VCaP (cell line): ENCODE data around the gene TCF12.

Experiments used
- H3K27ac ChIP-seq: fragments of 450-650 bp; 2 replicates; pipeline ENCODE4 v1.5.1; 2017
- TF ChIP-seq, protein P1 (sequence below): fragments of 450-650 bp; conservative IDR thresholded peaks from 2 replicates; pipeline ENCODE4 v1.5.1; 2017; ENCODE audit warnings: mild to moderate bottlenecking, moderate library complexity

Gene TCF12

DNA sequence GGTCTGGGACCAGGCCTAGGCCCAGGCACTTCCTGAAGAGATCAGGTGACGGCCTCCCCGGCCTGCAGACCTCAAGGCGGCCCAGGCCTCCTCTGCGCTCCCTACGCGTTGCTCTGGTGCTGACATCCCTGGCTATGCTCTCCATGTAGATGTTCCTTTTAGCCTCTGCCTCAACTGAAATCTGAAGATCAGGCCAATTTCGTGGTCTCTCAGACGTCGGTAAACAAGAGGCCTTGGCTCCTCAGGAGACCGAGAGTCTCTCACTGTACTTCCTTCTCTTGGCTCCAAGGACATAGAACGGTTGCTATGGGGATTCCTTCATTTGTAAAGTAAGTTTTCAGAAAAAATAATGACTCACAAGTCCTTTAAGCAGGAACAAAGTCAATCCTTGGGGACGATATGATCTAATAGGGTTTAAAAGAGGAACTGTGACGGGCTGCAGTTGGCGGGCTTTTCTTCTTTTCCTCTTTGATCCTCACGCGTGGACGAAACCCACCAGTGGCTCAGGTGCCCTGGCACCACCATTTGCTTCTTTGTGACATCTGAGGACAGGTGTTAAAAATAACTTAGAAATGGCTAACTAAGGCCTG is 402.3 kb downstream of the TCF12 start:
- no peak overlapping the region for H3K27ac ChIP-seq

DNA sequence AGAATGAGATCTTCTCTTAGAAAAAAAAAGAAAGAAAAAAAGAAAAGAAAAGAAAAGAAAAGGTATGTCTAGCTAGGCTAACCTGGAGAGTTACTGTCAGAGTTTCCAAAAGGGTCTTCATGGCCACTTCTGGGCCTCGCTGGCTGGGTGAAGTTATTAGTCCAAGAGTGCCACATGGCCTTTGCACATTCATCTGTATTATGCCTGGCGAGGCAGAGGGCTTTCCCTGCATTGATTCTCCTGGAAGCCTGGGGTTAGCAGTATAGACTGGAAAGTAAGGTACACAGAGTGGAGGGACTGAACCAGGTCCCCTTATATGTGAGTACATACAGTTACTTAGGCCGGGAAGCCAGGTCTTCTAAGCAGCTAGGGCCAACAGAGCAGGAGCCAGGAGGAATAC is 403.0 kb downstream of the TCF12 start:
- TF ChIP-seq, protein P1, sequence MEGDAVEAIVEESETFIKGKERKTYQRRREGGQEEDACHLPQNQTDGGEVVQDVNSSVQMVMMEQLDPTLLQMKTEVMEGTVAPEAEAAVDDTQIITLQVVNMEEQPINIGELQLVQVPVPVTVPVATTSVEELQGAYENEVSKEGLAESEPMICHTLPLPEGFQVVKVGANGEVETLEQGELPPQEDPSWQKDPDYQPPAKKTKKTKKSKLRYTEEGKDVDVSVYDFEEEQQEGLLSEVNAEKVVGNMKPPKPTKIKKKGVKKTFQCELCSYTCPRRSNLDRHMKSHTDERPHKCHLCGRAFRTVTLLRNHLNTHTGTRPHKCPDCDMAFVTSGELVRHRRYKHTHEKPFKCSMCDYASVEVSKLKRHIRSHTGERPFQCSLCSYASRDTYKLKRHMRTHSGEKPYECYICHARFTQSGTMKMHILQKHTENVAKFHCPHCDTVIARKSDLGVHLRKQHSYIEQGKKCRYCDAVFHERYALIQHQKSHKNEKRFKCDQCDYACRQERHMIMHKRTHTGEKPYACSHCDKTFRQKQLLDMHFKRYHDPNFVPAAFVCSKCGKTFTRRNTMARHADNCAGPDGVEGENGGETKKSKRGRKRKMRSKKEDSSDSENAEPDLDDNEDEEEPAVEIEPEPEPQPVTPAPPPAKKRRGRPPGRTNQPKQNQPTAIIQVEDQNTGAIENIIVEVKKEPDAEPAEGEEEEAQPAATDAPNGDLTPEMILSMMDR = no peak
- H3K27ac ChIP-seq = no peak overlapping the region

More for the DNA sequence above, 402.3 kb downstream of the TCF12 start:
- TF ChIP-seq, protein P1 = no peak

DNA sequence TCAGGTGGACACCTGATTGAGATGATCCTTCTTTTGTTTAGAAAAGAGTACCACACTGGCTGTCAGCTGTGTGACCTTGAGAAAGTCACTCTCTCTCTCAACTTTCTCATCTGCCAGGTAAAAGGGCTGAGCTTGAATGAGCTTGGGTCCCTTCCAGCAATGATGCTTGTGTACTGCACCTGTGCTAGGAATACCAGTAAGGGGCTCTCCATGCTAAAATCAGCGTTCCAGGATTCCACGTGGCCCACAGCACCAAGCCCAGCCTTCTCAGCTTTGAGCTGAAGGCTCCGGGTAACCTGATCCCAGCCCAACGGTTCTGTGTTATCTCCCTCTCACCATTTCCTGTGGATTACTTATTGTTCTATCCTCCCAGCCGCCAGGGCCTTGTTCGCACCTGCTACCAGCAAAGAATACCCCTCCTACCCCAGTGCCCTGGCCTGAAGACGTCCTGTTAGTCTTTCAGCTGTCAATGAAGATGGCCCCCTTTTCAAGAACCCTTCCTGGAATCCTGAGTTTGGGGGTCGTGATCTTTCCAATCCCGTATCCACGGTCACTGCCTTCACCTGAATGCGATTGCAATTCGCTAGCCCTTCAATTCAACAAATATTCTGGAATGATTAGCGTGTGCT is 403.6 kb downstream of the TCF12 start:
- no peak overlapping the region for H3K27ac ChIP-seq
- TF ChIP-seq, protein P1 = no peak

DNA sequence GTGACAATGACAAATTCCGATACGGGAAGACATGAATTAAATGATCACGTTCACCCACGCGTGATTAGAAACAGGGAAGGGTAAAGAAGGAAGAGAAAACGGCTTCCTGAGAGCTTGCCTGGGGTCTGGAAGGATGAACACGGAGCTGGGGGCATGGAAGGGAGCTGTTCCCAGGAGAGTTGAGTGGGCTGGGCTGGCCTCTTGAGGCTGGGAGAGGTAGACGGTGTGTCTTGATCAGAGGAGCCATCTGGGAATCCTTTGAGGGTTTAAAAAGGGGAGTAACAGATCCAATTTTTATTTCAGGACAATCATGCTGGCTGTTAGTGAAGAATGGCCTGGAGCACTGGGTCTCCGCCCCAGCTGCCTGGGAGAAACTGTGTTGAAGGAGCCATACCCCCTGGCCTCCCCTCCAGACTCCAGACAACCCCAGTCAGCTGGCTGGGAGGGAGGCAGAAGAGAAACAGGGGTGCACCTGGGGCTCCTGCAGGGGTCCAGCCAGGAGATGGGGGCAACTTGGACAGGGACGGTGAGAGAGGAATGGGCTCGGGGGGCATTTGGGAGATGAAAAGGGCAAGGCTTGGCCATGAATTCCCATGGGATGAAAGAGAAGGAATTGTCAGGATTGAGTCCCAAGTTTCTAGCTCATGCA is 404.3 kb downstream of the TCF12 start:
- TF ChIP-seq, protein P1 = no peak
- H3K27ac ChIP-seq = no peak overlapping the region

DNA sequence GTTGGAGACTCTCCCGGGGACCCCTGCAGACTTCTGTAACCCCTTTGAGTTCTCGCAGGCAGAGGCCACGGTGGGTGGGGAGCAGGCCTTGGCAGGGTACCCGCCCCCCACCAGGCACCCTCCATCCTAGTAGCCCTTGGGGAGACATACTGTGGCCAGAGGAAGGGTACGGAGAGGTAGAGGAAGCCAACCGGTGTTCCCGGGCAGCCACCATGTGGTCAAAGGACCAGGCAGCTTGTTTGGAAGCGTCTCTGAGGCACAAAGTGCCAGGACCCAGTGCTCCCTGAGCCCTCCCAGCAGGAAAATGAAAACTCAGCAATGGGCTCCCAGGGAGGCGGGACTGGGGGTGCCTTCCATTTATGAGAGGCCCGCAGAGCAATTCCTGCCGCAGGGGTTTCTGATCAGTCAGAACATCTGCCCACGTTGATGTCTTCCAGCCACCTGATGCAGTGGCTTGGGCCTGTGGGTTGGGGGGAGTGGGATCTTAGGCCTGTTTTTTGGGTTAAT is 404.9 kb downstream of the TCF12 start:
- TF ChIP-seq, protein P1 = no peak
- H3K27ac ChIP-seq = no peak overlapping the region

DNA sequence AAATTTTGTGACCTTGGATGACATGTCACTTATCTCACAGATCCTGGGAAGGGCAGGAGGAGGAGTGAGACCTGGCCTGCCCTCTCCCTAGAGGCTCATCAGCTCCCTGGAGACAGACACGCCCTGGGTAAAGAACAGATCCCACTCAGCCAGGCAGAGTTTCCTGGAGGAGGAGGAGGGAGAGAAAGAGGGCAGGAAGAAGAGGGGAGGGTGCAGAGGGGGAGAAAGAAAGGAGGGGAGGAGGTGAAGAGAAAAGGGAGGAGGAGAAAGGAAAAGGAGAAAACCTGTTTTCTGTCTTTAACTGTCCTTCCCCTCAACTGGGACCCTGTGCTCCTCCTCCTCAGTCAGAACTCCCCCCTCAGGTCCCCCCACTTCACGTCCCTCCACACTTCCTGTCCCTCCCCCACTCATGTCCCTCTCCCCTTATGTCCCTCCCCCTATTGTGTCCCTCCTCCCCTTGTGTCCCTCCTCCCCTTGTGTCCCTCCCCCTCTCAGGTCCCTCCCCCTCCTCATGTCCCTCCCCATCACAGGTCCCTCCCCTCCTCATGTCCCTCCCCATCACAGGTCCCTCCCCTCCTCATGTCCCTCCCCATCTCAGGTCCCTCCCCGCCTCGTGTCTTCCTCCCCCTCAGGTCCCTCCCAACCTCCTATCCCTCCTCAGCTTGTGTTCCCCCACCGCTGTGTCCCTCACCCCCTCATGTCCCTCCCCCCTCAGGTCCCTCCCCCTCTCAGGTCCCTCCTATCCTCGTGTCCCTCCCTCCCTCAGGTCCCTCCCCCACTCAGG is 405.6 kb downstream of the TCF12 start:
- no peak overlapping the region for H3K27ac ChIP-seq
- TF ChIP-seq, protein P1 = no peak

DNA sequence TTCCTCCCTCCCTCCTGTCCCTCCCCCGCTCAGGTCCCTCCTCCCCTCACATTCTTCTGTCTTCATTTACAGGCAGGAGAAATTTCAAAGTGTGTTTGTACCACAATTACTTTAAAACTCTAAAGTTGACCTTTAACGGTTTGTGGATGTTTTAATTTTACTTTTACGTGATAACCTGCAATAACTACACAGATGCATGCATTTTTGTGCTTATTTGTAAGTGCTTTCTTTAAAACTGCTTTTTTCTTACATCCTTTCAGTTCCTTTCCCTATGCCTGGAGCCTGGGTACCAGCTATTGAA is 406.1 kb downstream of the TCF12 start:
- H3K27ac ChIP-seq = no peak overlapping the region
- TF ChIP-seq, protein P1 = no peak
